RWPE2 (cell line): Measurements from ENCODE around the gene CD300C.
"Not testable (repeated sequence)": the region's sequence is repeated elsewhere in the genome, so short reads cannot be mapped to it uniquely, and the experiment has no call there.

Experiments used
- ATAC-seq: fragments of 200-7000 bp; cut with Tn5 transposase; 3 replicates; pipeline ENCODE4 v1.9.1; 2021; ENCODE audit warnings: low read depth
- DNase-seq: peaks from one replicate; pipeline ENCODE4 v3.0.0-alpha.2; 2020; ENCODE audit warnings: low spot score
- H3K27ac ChIP-seq: fragments of 450-650 bp; 2 replicates; pipeline ENCODE4 v1.5.1; 2017; ENCODE audit warnings: mild to moderate bottlenecking; ENCODE audit not compliant: poor library complexity, severe bottlenecking
- H3K27me3 ChIP-seq: fragments of 250-450 bp; sonication (Bioruptor Pico); 2 replicates; pipeline ENCODE4 v1.5.1; 2021; ENCODE audit warnings: mild to moderate bottlenecking, moderate library complexity; ENCODE audit not compliant: insufficient read depth, poor library complexity, severe bottlenecking
- H3K36me3 ChIP-seq: fragments of 250-450 bp; sonication (Bioruptor Pico); 2 replicates; pipeline ENCODE4 v1.5.1; 2020; ENCODE audit warnings: low read depth, mild to moderate bottlenecking, moderate library complexity
- H3K4me1 ChIP-seq: fragments of 250-450 bp; sonication (Bioruptor Pico); 2 replicates; pipeline ENCODE4 v1.5.1; 2021; ENCODE audit warnings: mild to moderate bottlenecking, moderate library complexity; ENCODE audit not compliant: insufficient read depth, poor library complexity, severe bottlenecking
- H3K4me3 ChIP-seq: fragments of 250-450 bp; sonication (Bioruptor Pico); 2 replicates; pipeline ENCODE4 v1.5.1; 2021; ENCODE audit warnings: mild to moderate bottlenecking, moderate library complexity; ENCODE audit not compliant: severe bottlenecking
- H3K9me3 ChIP-seq: fragments of 250-450 bp; sonication (Bioruptor Pico); 2 replicates; pipeline ENCODE4 v1.5.1; 2021; ENCODE audit warnings: mild to moderate bottlenecking, moderate library complexity; ENCODE audit not compliant: severe bottlenecking
- TF ChIP-seq, protein P1 (sequence below): fragments of 450-650 bp; IDR thresholded peaks from one replicate; pipeline ENCODE4 v1.5.1; 2017; ENCODE audit warnings: mild to moderate bottlenecking, moderate library complexity; ENCODE audit not compliant: poor library complexity, severe bottlenecking

CD300C gene

GRCh38 chr17:74574489-74575142, 28.7 kb upstream of the CD300C start:
- H3K27ac ChIP-seq = no peak overlapping the region
- TF ChIP-seq, protein P1, sequence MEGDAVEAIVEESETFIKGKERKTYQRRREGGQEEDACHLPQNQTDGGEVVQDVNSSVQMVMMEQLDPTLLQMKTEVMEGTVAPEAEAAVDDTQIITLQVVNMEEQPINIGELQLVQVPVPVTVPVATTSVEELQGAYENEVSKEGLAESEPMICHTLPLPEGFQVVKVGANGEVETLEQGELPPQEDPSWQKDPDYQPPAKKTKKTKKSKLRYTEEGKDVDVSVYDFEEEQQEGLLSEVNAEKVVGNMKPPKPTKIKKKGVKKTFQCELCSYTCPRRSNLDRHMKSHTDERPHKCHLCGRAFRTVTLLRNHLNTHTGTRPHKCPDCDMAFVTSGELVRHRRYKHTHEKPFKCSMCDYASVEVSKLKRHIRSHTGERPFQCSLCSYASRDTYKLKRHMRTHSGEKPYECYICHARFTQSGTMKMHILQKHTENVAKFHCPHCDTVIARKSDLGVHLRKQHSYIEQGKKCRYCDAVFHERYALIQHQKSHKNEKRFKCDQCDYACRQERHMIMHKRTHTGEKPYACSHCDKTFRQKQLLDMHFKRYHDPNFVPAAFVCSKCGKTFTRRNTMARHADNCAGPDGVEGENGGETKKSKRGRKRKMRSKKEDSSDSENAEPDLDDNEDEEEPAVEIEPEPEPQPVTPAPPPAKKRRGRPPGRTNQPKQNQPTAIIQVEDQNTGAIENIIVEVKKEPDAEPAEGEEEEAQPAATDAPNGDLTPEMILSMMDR = no peak
- no peak overlapping the region for H3K4me3 ChIP-seq
- H3K9me3 ChIP-seq = no peaks in the 10 kb centered on the region
- ATAC-seq (no peak), DNase-seq (no peak)
- H3K36me3 ChIP-seq = no peaks in the 10 kb centered on the region
- peaks cover 4% of the 10 kb centered on the region for H3K4me1 ChIP-seq
- H3K27me3 ChIP-seq = no peaks in the 10 kb centered on the region

DNA sequence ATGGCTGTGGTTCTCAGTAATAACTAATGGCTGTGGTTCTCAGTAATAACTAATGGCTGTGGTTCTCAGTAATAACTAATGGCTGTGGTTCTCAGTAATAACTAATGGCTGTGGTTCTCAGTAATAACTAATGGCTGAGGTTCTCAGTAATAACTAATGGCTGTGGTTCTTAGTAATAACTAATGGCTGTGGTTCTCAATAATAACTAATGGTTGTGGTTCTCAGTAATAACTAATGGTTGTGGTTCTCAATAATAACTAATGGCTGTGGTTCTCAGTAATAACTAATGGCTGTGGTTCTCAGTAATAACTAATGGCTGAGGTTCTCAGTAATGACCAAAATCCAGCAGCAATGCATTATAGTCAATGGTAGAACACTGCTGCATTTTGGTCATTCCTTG, 27.7 kb upstream of the CD300C start:
- H3K27me3 ChIP-seq, DNase-seq, H3K4me1 ChIP-seq, H3K4me3 ChIP-seq, H3K27ac ChIP-seq, ATAC-seq, H3K9me3 ChIP-seq, H3K36me3 ChIP-seq: not testable (repeated sequence)

GRCh38 chr17:74573169-74573568, 27.3 kb upstream of the CD300C start:
- Histone ChIP-seq H3K4me1 (peaks cover 9% of the 10 kb centered on the region), H3K27ac (no peak overlapping the region), H3K4me3 (no peak overlapping the region), H3K9me3 (no peaks in the 10 kb centered on the region), H3K36me3 (no peaks in the 10 kb centered on the region), H3K27me3 (no peaks in the 10 kb centered on the region)
- DNase-seq (no peak), ATAC-seq (no peak)
- TF ChIP-seq, protein P1 = no peak

GRCh38 chr17:74571621-74572270, 25.8 kb upstream of the CD300C start:
- Histone ChIP-seq H3K27me3 (no peaks in the 10 kb centered on the region), H3K9me3 (no peaks in the 10 kb centered on the region), H3K4me1 (peaks cover 9% of the 10 kb centered on the region), H3K27ac (no peak overlapping the region), H3K4me3 (no peak overlapping the region), H3K36me3 (no peaks in the 10 kb centered on the region)
- TF ChIP-seq, protein P1 = no peak
- no peak for DNase-seq
- ATAC-seq = no peak

DNA sequence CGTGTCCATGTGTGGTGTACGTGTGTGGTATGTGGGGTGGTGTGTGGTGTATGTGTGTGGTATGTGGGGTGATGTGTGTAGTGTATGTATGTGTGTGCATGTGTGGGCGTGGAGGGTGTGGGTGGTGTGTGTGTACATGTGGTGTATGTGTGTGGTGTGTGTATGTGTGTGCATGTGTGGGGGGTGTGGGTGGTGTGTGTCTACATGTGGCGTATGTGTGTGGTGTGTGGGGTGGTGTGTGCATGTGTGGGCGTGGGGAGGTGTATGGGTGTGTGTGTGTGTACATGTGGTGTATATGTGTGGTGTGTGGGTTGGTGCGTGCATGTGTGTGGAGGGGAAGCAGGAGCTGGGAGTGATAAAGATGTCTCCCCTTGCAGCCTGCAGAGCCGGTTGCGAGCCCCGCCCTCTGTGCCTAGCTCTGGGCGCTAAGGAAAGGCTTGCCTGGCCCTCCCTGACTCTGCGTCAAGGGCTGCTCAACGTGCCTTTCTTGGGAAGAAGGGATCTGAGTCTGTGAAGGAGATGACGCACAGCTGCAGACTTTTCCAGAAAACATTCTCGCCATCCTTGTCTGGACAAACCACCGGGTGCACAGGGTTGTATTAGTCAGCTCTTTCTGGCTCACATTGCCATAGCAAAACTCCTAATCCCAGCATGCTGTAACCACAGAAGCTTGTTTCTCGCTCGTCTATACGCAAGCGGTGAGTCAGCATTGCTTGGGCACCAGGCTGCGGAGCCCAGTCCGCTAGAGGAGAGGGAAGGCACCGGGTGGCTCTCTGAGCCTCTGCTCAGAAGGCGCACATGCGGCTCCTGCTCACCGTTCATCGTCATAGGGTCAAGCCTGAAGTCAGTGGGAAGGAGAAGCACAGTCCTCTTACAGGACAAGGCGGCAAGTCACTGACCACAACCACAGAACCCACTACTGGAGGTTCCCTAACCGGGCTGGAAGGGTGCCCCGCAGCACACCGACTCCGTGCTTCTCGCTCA, 23.4 kb upstream of the CD300C start:
- Histone ChIP-seq H3K27me3 (no peaks in the 10 kb centered on the region), H3K4me1 (peaks cover 9% of the 10 kb centered on the region), H3K9me3 (no peaks in the 10 kb centered on the region), H3K36me3 (no peaks in the 10 kb centered on the region), H3K27ac (peak overlapping the region; percentile 72), H3K4me3 (no peak overlapping the region)
- DNase-seq (peak; percentile 96), ATAC-seq (peak; percentile 96)
- TF ChIP-seq, protein P1 = no peak
